Measurements from ENCODE around the gene BCAT1. TPM values are rescaled to one million over a fixed set of nuclear protein-coding genes. Genes with fewer than 3 reads are reported as not detected.
A peak's percentile ranks its signal among the peaks of the same experiment; 100 is the strongest.

The BCAT1 gene
- total RNA-seq (2014; rRNA removed; shearing (Covaris generic)), result 176 and 181 TPM in 2 replicates
- 47.3 and 53.6 TPM in 2 replicates for polyA plus RNA-seq (2016; fragmentation: Nextera tagmentation; extraction: Ambion mirVana)
- long read RNA-seq, full-length matches to known transcripts, result 30 of 47 reads
- long read RNA-seq, partial matches to known transcripts, result 3 of 47 reads
- long read RNA-seq, other reads (novel, unspliced or antisense), result 14 of 47 reads

DNA sequence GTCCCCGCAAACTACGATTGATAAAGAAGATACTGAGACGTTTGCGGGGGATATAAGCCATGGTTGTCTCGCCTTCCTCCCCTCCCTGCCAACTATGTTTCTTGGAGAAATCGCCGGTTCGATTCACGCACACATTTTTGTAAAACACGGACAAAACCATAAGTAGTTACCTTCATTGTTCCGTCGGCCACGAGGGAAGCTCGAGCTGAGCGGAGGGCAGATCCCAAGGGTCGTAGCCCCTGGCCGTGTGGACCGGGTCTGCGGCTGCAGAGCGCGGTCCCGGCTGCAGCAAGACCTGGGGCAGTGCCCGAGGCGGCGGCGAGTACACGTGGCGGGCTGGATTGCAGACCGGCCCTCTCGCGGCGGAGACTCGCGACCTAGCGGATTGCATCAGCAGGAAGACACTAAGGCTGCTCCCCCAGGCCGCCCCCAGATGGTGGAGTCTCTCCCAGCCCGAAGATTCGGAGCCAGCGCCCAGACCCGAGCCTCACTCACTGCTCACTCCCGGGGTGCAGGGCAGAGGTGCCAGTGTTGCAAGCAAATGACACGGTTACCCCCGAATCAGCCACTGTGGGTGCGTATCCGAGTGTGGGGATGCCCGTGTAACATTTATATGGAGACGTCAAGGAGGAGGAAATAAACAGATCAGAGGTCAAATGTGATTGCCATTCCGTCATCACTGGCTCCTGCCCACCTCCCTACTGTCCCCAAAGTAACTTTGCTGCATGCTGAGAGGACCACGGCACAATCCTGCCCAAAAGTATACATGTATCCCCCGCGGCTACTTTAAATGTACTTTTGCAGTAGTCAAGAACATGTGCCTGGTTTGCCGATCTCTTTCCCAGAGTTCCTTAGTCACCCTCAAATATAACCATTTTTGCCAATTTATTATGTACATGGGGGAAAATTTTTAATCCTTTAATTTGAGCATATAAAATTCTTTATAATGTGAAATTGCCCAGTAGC, at the start of gene BCAT1:
Gene BCAT1 (minus strand): TSS at position 345 of the 966 bp plus-strand sequence. CDS start 169 bp downstream, at position 176.
- H2AFZ ChIP-seq, result no peak within 1 kb of the TSS; the same call in 1 of the 2 replicates
- no peaks in the 10 kb centered on the region for H3K9me2 ChIP-seq (ENCODE audit: insufficient read depth)
- 0 out of 2 replicates have a peak, but pooled peaks cover 6% of the 10 kb centered on the region for H3F3A ChIP-seq (replicated peaks; ENCODE audit: low read depth)
- H3K9me3 Mint-ChIP-seq, result no peaks in the 10 kb centered on the region; the same call in 2 of the 3 replicates
- peak within 1 kb of the TSS; percentile 95 for H3K4me3 Mint-ChIP-seq
- peaks cover 5% of the 10 kb centered on the region; the same call in 1 of the 2 replicates for H3K36me3 ChIP-seq (ENCODE audit: insufficient read depth)
- H3K4me3 ChIP-seq, result peak within 1 kb of the TSS; percentile 72
- H3K79me2 ChIP-seq (replicated peaks; ENCODE audit: insufficient read depth), result peaks cover 34% of the 10 kb centered on the region
- TF ChIP-seq, protein P1, sequence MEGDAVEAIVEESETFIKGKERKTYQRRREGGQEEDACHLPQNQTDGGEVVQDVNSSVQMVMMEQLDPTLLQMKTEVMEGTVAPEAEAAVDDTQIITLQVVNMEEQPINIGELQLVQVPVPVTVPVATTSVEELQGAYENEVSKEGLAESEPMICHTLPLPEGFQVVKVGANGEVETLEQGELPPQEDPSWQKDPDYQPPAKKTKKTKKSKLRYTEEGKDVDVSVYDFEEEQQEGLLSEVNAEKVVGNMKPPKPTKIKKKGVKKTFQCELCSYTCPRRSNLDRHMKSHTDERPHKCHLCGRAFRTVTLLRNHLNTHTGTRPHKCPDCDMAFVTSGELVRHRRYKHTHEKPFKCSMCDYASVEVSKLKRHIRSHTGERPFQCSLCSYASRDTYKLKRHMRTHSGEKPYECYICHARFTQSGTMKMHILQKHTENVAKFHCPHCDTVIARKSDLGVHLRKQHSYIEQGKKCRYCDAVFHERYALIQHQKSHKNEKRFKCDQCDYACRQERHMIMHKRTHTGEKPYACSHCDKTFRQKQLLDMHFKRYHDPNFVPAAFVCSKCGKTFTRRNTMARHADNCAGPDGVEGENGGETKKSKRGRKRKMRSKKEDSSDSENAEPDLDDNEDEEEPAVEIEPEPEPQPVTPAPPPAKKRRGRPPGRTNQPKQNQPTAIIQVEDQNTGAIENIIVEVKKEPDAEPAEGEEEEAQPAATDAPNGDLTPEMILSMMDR (conservative IDR thresholded peaks at IDR 0.05; ENCODE audit: low read depth in 2 of 2), result 0 out of 4 replicates have a peak, but pooled peaks of 1 of the 2 experiments have one; percentile 10
- TF ChIP-seq CREB1 (CRISPR knock-in tag; IDR thresholded peaks at IDR 0.05; ENCODE audit: low read depth) (0 out of 2 replicates have a peak, but pooled peaks have one; percentile 30), JUNB (IDR thresholded peaks at IDR 0.05; ENCODE audit: unreplicated experiment) (no peak), ETS1 (IDR thresholded peaks at IDR 0.05) (0 out of 2 replicates have a peak, but pooled peaks have one; percentile 63), ZNF331 (CRISPR knock-in tag; IDR thresholded peaks at IDR 0.05; ENCODE audit: low read depth) (no peak), STAT1 (IDR thresholded peaks at IDR 0.05; ENCODE audit: unreplicated experiment) (no peak), POLR2AphosphoS5 (IDR thresholded peaks at IDR 0.05; ENCODE audit: low read depth) (peak; percentile 74), ZNF462 (CRISPR knock-in tag; IDR thresholded peaks at IDR 0.05) (no peak)
- H3K27me3 Mint-ChIP-seq (ENCODE audit: insufficient read depth, low read depth, poor library complexity), result peaks cover 16% of the 10 kb centered on the region
- DNase-seq (ENCODE audit: low spot score) (peak; percentile 89), ATAC-seq (peak; percentile 74)
- peaks cover 56% of the 10 kb centered on the region for H3K4me1 Mint-ChIP-seq
- H3K27ac ChIP-seq (ENCODE audit: low read depth), result peak within 1 kb of the TSS; percentile 96
- H3K27ac Mint-ChIP-seq, result peak within 1 kb of the TSS; percentile 99
- H3K36me3 Mint-ChIP-seq (ENCODE audit: low read depth), result peaks cover 35% of the 10 kb centered on the region
- peaks cover 48% of the 10 kb centered on the region for H3K4me1 ChIP-seq (ENCODE audit: insufficient read depth)
- no peaks in the 10 kb centered on the region for H3K27me3 ChIP-seq (ENCODE audit: insufficient read depth)
- H3K4me2 ChIP-seq, result peak within 1 kb of the TSS; percentile 75
- H4K20me1 ChIP-seq (replicated peaks; ENCODE audit: insufficient read depth), result no peaks in the 10 kb centered on the region
